Neural cell (in vitro differentiated cells): ENCODE data around the gene VARS2. TPM values are rescaled to one million over a fixed set of nuclear protein-coding genes. Genes with fewer than 3 reads are reported as not detected.
"Not testable (repeated sequence)": the region's sequence is repeated elsewhere in the genome, so short reads cannot be mapped to it uniquely, and the experiment has no call there.

ENCODE experiments used
- H2AFZ ChIP-seq: fragments of 200-600, 300-800 bp; sonication (generic), shearing (Covaris generic); 2 replicates; pipeline ENCODE4 v1.6.0; 2014; ENCODE audit warnings: low read depth, mild to moderate bottlenecking, antibody characterized with exemption, low read length, moderate library complexity
- H3F3A ChIP-seq: fragments of 200-600 bp; shearing (Covaris generic); 2 replicates; pipeline ENCODE4 v1.6.1; 2016; ENCODE audit warnings: mild to moderate bottlenecking, moderate library complexity, mixed read lengths, antibody characterized with exemption, low read length; ENCODE audit not compliant: insufficient read depth, poor library complexity, severe bottlenecking
- H3K27ac ChIP-seq: fragments of 200-600, 300-800 bp; sonication (generic), shearing (Covaris generic); 2 replicates; pipeline ENCODE4 v1.5.1; 2014; ENCODE audit warnings: mild to moderate bottlenecking, low read length, moderate library complexity
- H3K27me3 ChIP-seq: fragments of 300-800, 200-600 bp; sonication (generic), shearing (Covaris generic); 2 replicates; pipeline ENCODE4 v1.6.0; 2014; ENCODE audit warnings: mild to moderate bottlenecking, low read depth, low read length, moderate library complexity; ENCODE audit not compliant: insufficient read depth
- H3K36me3 ChIP-seq: fragments of 300-800, 200-600 bp; sonication (generic), shearing (Covaris generic); 2 replicates; pipeline ENCODE4 v1.5.1; 2014; ENCODE audit warnings: mild to moderate bottlenecking, antibody characterized with exemption, low read length, moderate library complexity; ENCODE audit not compliant: insufficient read depth
- H3K4me2 ChIP-seq: fragments of 300-800, 200-600 bp; sonication (generic), shearing (Covaris generic); 2 replicates; pipeline ENCODE4 v1.6.0; 2014; ENCODE audit warnings: mild to moderate bottlenecking, low read length
- H3K4me3 ChIP-seq: fragments of 300-800, 200-600 bp; sonication (generic), shearing (Covaris generic); 2 replicates; pipeline ENCODE4 v1.5.1; 2014; ENCODE audit warnings: mild to moderate bottlenecking, low read length, moderate library complexity
- H3K79me2 ChIP-seq: fragments of 200-600 bp; shearing (Covaris generic); replicated peaks from 2 replicates; pipeline ENCODE4 v1.6.0; 2014; ENCODE audit warnings: mild to moderate bottlenecking, low read length, moderate library complexity; ENCODE audit not compliant: insufficient read depth
- H3K9ac ChIP-seq: fragments of 300-800, 200-600 bp; sonication (generic), shearing (Covaris generic); 2 replicates; pipeline ENCODE4 v1.6.1; 2016; ENCODE audit warnings: mild to moderate bottlenecking, low read length, mixed read lengths
- H3K9me2 ChIP-seq: fragments of 200-600 bp; shearing (Covaris generic); 2 replicates; pipeline ENCODE4 v1.6.1; 2016; ENCODE audit warnings: mild to moderate bottlenecking, low read length, mixed read lengths; ENCODE audit not compliant: insufficient read depth
- H3K9me3 ChIP-seq: fragments of 200-600, 300-800 bp; sonication (generic), shearing (Covaris generic); 2 replicates; pipeline ENCODE4 v1.6.1; 2016; ENCODE audit warnings: mild to moderate bottlenecking, mixed run types, low read length, moderate library complexity, mixed read lengths
- H4K20me1 ChIP-seq: fragments of 200-600 bp; shearing (Covaris generic); 2 replicates; pipeline ENCODE4 v1.6.1; 2016; ENCODE audit warnings: mild to moderate bottlenecking, mixed run types; ENCODE audit not compliant: insufficient read depth
- EP300 ChIP-seq: fragments of 450-650 bp; conservative IDR thresholded peaks from 2 replicates; pipeline ENCODE4 v1.6.1; 2014; ENCODE audit warnings: antibody characterized with exemption, mild to moderate bottlenecking, moderate library complexity; ENCODE audit not compliant: poor library complexity, severe bottlenecking
- EZH2 ChIP-seq: fragments of 200-600, 300-800 bp; shearing (Covaris generic), sonication (generic); IDR thresholded peaks from 2 replicates; pipeline ENCODE4 v1.6.1; 2014; ENCODE audit warnings: antibody characterized with exemption, low read length, borderline replicate concordance, mild to moderate bottlenecking; ENCODE audit not compliant: insufficient read depth, poor library complexity, severe bottlenecking
- MXI1 ChIP-seq: fragments of 450-650 bp; conservative IDR thresholded peaks from 2 replicates; pipeline ENCODE4 v1.6.1; 2014; ENCODE audit warnings: antibody characterized with exemption, mild to moderate bottlenecking; ENCODE audit not compliant: poor library complexity, severe bottlenecking
- POLR2AphosphoS5 ChIP-seq: IDR thresholded peaks from 2 replicates; pipeline ENCODE4 v1.6.1; 2012
- RAD21 ChIP-seq: fragments of 450-650 bp; conservative IDR thresholded peaks from 2 replicates; pipeline ENCODE4 v1.6.1; 2014; ENCODE audit warnings: antibody characterized with exemption, mild to moderate bottlenecking, moderate library complexity
- REST ChIP-seq: IDR thresholded peaks from 2 replicates; pipeline ENCODE4 v1.6.1; 2012; ENCODE audit warnings: borderline replicate concordance
- SMC3 ChIP-seq: fragments of 450-650 bp; conservative IDR thresholded peaks from 2 replicates; pipeline ENCODE4 v1.6.1; 2014; ENCODE audit warnings: antibody characterized with exemption, mild to moderate bottlenecking, moderate library complexity; ENCODE audit not compliant: poor library complexity
- TAF1 ChIP-seq: IDR thresholded peaks from 2 replicates; pipeline ENCODE4 v1.6.1; 2012; ENCODE audit warnings: low read depth
- polyA plus RNA-seq: library from polyadenylated mRNA; depleted of rRNA; stranded (reverse); fragments of >200 nt; gene quantifications from 2 replicates; pipeline ENCODE4 v1.2.3, GENCODE V29; 2014
- TF ChIP-seq, protein P1 (sequence below): fragments of 450-650 bp; IDR thresholded peaks from 2 replicates; pipeline ENCODE4 v1.5.1; 2014; ENCODE audit warnings: antibody characterized with exemption, mild to moderate bottlenecking, moderate library complexity; ENCODE audit not compliant: poor library complexity, severe bottlenecking

The VARS2 gene
- polyA plus RNA-seq, 1 donor from 2014 or later, result 93.4 TPM

DNA sequence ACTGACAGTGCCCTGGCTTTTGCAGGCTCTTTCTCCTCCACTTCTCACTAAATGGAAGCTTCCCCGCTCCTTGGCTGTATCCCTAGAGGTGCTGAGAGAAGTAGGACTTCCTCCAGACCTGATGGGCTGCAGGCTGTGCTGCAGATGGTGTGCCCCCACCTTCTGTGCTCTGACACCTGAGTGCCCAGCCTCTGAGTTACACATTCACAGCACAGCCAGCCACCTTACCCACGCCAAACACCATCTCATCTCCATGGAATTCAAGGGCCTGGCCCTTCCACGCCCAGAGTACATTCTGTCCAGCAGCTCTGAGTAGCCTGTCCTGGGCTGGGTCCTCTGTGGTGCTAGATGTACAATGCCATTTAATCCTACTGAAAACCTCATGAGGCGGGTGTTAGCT lies 12.6 kb downstream of the VARS2 start:
- TF ChIP-seq REST, result no peak
- no peak for TF ChIP-seq SMC3
- TF ChIP-seq RAD21, result no peak
- no peak for TF ChIP-seq EP300
- TF ChIP-seq, protein P1, sequence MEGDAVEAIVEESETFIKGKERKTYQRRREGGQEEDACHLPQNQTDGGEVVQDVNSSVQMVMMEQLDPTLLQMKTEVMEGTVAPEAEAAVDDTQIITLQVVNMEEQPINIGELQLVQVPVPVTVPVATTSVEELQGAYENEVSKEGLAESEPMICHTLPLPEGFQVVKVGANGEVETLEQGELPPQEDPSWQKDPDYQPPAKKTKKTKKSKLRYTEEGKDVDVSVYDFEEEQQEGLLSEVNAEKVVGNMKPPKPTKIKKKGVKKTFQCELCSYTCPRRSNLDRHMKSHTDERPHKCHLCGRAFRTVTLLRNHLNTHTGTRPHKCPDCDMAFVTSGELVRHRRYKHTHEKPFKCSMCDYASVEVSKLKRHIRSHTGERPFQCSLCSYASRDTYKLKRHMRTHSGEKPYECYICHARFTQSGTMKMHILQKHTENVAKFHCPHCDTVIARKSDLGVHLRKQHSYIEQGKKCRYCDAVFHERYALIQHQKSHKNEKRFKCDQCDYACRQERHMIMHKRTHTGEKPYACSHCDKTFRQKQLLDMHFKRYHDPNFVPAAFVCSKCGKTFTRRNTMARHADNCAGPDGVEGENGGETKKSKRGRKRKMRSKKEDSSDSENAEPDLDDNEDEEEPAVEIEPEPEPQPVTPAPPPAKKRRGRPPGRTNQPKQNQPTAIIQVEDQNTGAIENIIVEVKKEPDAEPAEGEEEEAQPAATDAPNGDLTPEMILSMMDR, result no peak
- TF ChIP-seq EZH2, result no peak
- TF ChIP-seq MXI1, result no peak
- no peak for TF ChIP-seq POLR2AphosphoS5
- TF ChIP-seq TAF1, result no peak
- H3K36me3 ChIP-seq, result no peaks in the 10 kb centered on the region

DNA sequence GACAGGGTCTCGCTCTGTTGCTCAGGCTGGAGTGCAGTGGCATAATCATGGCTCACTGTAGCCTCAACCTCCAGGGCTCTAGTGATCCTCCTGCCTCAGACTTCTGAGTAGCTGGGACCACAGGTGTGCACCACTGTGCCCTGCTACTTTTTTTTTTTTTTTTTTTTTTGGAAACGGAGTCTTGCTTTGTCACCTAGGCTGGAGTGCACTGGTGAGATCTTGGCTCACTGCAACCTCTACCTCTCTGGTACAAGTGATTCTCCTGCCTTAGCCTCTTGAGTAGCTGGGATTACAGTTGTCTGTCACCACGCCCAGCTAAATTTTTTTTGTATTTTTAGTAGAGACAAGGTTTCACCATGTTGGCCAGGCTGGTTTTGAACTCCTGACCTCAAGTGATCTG lies 13.0 kb downstream of the VARS2 start:
- H4K20me1 ChIP-seq, H3F3A ChIP-seq, H2AFZ ChIP-seq, H3K4me3 ChIP-seq, H3K9ac ChIP-seq, H3K9me3 ChIP-seq, H3K79me2 ChIP-seq, H3K9me2 ChIP-seq, H3K36me3 ChIP-seq, H3K27me3 ChIP-seq, H3K27ac ChIP-seq, H3K4me2 ChIP-seq: not testable (repeated sequence)

More for the DNA sequence above, 12.6 kb downstream of the VARS2 start:
- no peaks in the 10 kb centered on the region for H3K9me3 ChIP-seq
- no peak overlapping the region for H2AFZ ChIP-seq
- H3K4me3 ChIP-seq, result no peak overlapping the region
- no peak overlapping the region for H3K4me2 ChIP-seq
- no peak overlapping the region for H3K9ac ChIP-seq
- H3K9me2 ChIP-seq, result no peaks in the 10 kb centered on the region
- no peaks in the 10 kb centered on the region for H3K79me2 ChIP-seq
- no peaks in the 10 kb centered on the region for H3F3A ChIP-seq
- H3K27ac ChIP-seq, result no peak overlapping the region
- no peaks in the 10 kb centered on the region for H3K27me3 ChIP-seq
- no peaks in the 10 kb centered on the region for H4K20me1 ChIP-seq

GRCh38 chr6:30928677-30929076 lies 14.6 kb downstream of the VARS2 start:
- H4K20me1 ChIP-seq, result no peaks in the 10 kb centered on the region
- no peaks in the 10 kb centered on the region for H3K9me3 ChIP-seq
- H3K9me2 ChIP-seq, result no peaks in the 10 kb centered on the region
- H3K27me3 ChIP-seq, result no peaks in the 10 kb centered on the region
- no peak overlapping the region for H3K4me3 ChIP-seq
- no peaks in the 10 kb centered on the region for H3K36me3 ChIP-seq
- no peaks in the 10 kb centered on the region for H3K79me2 ChIP-seq
- no peak overlapping the region for H3K9ac ChIP-seq
- H3F3A ChIP-seq, result no peaks in the 10 kb centered on the region
- no peak overlapping the region for H3K27ac ChIP-seq
- no peak overlapping the region for H2AFZ ChIP-seq
- TF ChIP-seq RAD21 (no peak), POLR2AphosphoS5 (no peak), REST (no peak), MXI1 (no peak), EP300 (no peak), TAF1 (no peak), SMC3 (no peak), EZH2 (no peak)
- TF ChIP-seq, protein P1, result no peak
- H3K4me2 ChIP-seq, result no peak overlapping the region
